Activated naive CD4-positive, alpha-beta T cell treated with anti-CD3 and anti-CD28 coated beads, Interleukin-2, amount 10 ng/mL, durations not matched to agents 7 days and 5 days (primary cell): ENCODE measurements around the gene HBD.
"Not testable (repeated sequence)": the region's sequence is repeated elsewhere in the genome, so short reads cannot be mapped to it uniquely, and the experiment has no call there.

ENCODE experiments used
- CTCF ChIA-PET: fragments of 350-600 bp; sonication (Branson Sonifier 250); formaldehyde crosslinking; loops from one replicate; lab custom pipeline; 2021; ENCODE audit warnings: antibody characterized with exemption; lab: Charles Lee
- DNase-seq: peaks from one replicate; pipeline ENCODE4 v3.0.0-alpha.2; 2020
- H3K27ac Mint-ChIP-seq: one replicate; pipeline ENCODE4 v1.8.0; 2021; ENCODE audit warnings: mild to moderate bottlenecking, moderate library complexity, mixed read lengths
- H3K27me3 Mint-ChIP-seq: one replicate; pipeline ENCODE4 v1.8.0; 2021; ENCODE audit warnings: mild to moderate bottlenecking, mixed read lengths
- H3K36me3 Mint-ChIP-seq: one replicate; pipeline ENCODE4 v1.8.0; 2021; ENCODE audit warnings: mixed read lengths
- H3K4me1 Mint-ChIP-seq: one replicate; pipeline ENCODE4 v1.8.0; 2021; ENCODE audit warnings: mixed read lengths
- H3K4me3 Mint-ChIP-seq: one replicate; pipeline ENCODE4 v1.8.0; 2021; ENCODE audit warnings: mild to moderate bottlenecking, moderate library complexity, mixed read lengths
- H3K9me3 Mint-ChIP-seq: one replicate; pipeline ENCODE4 v1.8.0; 2021; ENCODE audit warnings: mixed read lengths

HBD gene

GRCh38 chr11:5266609-5267008 is 32.3 kb upstream of the HBD start:
- no peak overlapping the region for H3K27ac Mint-ChIP-seq
- CTCF ChIA-PET = no interaction called here
- H3K4me3 Mint-ChIP-seq = no peak overlapping the region

DNA sequence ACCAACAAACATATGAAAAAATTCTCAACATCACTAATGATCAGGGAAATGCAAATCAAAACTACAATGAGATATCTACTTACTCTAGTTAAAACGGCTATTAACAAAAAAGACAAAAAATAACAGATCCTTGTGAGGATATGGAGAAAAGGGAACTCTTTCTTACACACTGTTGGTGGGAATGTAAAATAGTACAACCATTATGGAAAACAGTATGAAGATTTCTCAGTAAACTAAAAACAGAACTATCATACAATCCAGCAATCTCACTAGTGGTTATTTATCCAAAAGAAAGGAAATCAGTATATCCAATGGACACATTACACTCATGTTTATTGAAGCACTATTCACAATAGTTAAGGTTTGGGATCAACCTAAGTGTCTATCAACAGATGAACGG is 31.5 kb upstream of the HBD start:
- Mint-ChIP-seq H3K36me3 (no peaks in the 10 kb centered on the region), H3K27ac (no peak overlapping the region), H3K27me3 (no peaks in the 10 kb centered on the region), H3K4me3 (no peak overlapping the region), H3K9me3 (no peaks in the 10 kb centered on the region), H3K4me1 (no peaks in the 10 kb centered on the region)
- DNase-seq = no peak
- CTCF ChIA-PET = no interaction called here

More at GRCh38 chr11:5266609-5267008, 32.3 kb upstream of the HBD start:
- Mint-ChIP-seq H3K36me3 (no peaks in the 10 kb centered on the region), H3K27me3 (no peaks in the 10 kb centered on the region), H3K9me3 (no peaks in the 10 kb centered on the region), H3K4me1 (no peaks in the 10 kb centered on the region)
- no peak for DNase-seq

DNA sequence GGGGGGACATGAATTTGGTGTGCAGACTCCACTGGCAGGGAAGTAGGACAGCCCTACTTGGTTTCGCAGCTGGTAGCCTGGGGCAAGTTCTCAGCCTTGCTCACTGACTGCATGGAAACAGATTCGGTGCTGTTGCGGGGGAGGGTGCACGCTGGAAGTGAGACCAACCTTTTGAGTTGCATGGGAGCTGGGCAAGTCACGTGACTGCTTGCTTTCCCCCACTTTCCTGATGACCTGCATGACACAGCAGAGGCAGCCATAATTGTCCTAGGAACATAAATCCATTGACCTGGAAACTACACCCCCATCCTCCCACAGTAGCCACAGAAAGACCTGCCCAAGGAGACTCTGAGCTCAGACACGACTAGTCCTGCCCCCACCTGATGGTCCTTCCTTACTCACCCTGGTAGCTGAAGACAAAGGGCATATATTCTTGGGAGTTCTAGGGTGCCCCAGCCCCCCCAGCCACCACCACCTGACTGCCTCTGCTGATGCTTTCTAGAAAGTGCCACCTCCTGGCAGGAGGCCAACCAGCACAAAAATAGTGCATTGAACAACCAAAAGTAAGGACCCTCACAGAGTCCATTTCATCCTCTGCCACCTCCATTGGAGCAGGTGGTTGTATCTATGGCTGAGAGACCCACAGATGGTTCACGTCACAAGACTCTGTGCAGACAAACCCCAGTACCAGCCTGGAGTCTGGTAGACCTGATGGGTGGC is 24.4 kb upstream of the HBD start:
- Mint-ChIP-seq H3K27me3 (no peaks in the 10 kb centered on the region), H3K27ac (no peak overlapping the region), H3K9me3 (no peaks in the 10 kb centered on the region), H3K4me1 (no peaks in the 10 kb centered on the region), H3K36me3 (no peaks in the 10 kb centered on the region), H3K4me3 (no peak overlapping the region)
- DNase-seq = no peak
- CTCF ChIA-PET = no interaction called here

GRCh38 chr11:5257296-5257695 is 23.0 kb upstream of the HBD start:
- no peak for DNase-seq
- no peaks in the 10 kb centered on the region for H3K27me3 Mint-ChIP-seq
- CTCF ChIA-PET = no interaction called here
- no peaks in the 10 kb centered on the region for H3K4me1 Mint-ChIP-seq
- no peaks in the 10 kb centered on the region for H3K9me3 Mint-ChIP-seq
- no peak overlapping the region for H3K4me3 Mint-ChIP-seq
- H3K36me3 Mint-ChIP-seq = no peaks in the 10 kb centered on the region
- no peak overlapping the region for H3K27ac Mint-ChIP-seq

DNA sequence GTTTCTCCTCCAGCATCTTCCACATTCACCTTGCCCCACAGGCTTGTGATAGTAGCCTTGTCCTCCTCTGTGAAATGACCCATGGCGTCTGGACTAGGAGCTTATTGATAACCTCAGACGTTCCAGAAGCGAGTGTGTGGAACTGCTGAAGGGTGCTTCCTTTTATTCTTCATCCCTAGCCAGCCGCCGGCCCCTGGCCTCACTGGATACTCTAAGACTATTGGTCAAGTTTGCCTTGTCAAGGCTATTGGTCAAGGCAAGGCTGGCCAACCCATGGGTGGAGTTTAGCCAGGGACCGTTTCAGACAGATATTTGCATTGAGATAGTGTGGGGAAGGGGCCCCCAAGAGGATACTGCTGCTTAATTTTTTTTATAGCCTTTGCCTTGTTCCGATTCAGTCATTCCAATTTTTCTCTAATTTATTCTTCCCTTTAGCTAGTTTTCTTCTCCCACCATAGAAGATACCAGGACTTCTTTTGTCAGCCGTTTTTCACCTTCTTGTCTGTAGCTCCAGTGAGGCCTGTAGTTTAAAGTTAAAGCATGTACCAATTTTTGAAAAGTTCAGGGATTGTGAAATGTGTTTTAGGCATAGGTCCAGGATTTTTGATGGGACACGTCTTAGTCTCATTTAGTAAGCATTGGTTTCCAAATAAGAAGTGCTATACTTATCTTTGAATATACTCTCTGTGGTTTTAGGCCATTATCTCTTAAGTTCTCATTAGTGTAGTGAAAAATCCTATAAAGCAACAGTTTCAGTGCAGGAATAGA is 20.5 kb upstream of the HBD start, which contains the start of gene HBG2:
HBG2 (minus strand) TSS at position 136 of the 768 bp plus-strand sequence; CDS start at position 83, 53 bp downstream.
- DNase-seq, CTCF ChIA-PET, H3K9me3 Mint-ChIP-seq, H3K27ac Mint-ChIP-seq, H3K4me1 Mint-ChIP-seq, H3K27me3 Mint-ChIP-seq, H3K36me3 Mint-ChIP-seq, H3K4me3 Mint-ChIP-seq: not testable (repeated sequence)

GRCh38 chr11:5254023-5254422 is 19.7 kb upstream of the HBD start:
- H3K27me3 Mint-ChIP-seq, H3K36me3 Mint-ChIP-seq, DNase-seq, H3K4me1 Mint-ChIP-seq, CTCF ChIA-PET, H3K9me3 Mint-ChIP-seq, H3K4me3 Mint-ChIP-seq, H3K27ac Mint-ChIP-seq: not testable (repeated sequence)

DNA sequence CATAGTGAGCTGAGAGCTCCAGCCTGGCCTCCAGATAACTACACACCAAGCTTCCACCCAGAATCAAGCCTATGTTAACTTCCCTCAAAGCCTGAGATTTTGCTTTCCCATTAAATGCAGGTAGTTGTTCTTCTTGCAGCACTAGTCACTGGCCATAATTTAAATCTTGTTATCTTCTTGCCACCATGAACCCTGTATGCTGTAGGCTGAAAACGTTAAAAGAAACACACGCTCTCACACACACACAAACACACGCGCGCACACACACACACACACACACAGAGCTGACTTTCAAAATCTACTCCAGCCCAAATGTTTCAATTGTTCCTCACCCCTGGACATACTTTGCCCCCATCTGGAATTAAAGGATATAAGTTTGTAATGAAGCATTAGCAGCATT is 19.2 kb upstream of the HBD start:
- H3K27ac Mint-ChIP-seq, H3K4me3 Mint-ChIP-seq, H3K36me3 Mint-ChIP-seq, H3K4me1 Mint-ChIP-seq, H3K9me3 Mint-ChIP-seq, H3K27me3 Mint-ChIP-seq, DNase-seq, CTCF ChIA-PET: not testable (repeated sequence)

DNA sequence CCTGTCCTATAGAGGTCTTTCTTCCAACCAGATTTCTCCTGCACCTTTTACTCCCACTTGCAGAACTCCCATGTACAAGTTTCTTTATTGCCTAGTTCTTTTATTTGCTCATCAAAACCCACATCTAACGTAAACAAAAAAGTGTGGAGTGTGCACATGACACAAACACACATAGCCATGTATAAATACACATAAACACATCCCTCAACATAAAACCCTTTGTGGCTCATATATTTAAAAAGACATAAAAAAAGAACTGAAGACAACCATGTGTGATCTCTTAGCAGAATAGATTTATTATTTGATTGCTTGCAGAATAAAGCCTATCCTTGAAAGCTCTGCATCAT is 18.6 kb upstream of the HBD start:
- H3K9me3 Mint-ChIP-seq = no peaks in the 10 kb centered on the region
- H3K36me3 Mint-ChIP-seq = no peaks in the 10 kb centered on the region
- H3K4me3 Mint-ChIP-seq = no peak overlapping the region
- no peaks in the 10 kb centered on the region for H3K4me1 Mint-ChIP-seq
- DNase-seq = no peak
- no peak overlapping the region for H3K27ac Mint-ChIP-seq
- CTCF ChIA-PET = no interaction called here
- H3K27me3 Mint-ChIP-seq = no peaks in the 10 kb centered on the region

DNA sequence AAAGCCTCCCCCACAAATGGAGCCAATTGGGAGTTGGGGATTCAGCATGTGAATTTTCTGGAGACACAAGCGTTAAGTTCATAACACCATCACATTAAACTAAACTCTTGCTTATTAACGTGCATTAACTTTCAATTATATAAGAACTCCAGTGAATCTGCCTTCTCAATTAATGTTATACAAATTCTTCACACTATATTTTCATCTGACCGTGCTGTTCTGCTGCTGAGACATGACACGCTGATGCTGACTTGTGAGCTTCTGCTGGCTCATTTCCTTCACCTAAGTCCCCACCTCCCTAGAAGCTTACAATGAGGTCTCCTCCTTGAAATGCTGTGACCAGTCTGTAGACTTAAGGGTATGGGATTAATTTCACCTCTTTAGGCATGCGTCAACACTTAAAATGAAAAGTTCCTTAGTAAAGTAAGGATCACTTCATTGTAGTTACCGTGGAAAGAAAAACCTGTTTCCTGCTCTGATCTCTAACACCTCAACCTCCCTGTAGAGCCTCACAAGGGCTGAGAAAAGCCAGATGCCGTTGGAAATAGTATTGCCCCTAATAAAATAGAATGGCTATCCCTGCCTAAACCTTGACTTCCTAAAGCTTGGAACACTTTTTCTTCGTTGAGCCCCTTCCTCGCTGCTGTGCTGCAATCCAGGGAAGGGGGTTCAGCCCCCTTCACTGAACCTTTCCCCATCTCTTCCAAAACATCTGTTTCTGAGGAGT is 18.1 kb upstream of the HBD start:
- CTCF ChIA-PET = no interaction called here
- Mint-ChIP-seq H3K27me3 (no peaks in the 10 kb centered on the region), H3K4me1 (no peaks in the 10 kb centered on the region), H3K9me3 (no peaks in the 10 kb centered on the region), H3K4me3 (no peak overlapping the region), H3K27ac (no peak overlapping the region), H3K36me3 (no peaks in the 10 kb centered on the region)
- DNase-seq = no peak

DNA sequence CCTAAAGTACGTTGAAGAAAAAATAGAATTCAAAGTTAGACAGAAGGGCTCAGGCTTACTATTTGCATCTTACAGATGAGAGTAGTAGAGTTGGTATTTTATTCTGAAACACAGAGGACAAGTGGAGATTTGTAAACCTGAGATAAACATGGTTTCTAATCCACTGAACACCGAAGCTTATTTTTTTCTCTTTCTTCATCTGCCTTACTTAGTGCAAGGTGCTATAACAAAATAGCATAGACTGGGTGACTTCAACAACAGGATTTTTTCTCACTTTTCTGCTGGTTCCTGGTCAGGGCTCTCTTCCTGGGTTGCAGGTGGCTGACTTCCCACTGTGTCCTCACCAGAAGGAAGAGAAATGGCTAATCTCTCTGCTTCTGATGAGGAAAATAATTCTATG is 17.5 kb upstream of the HBD start:
- Mint-ChIP-seq H3K27ac (no peak overlapping the region), H3K27me3 (no peaks in the 10 kb centered on the region), H3K36me3 (no peaks in the 10 kb centered on the region), H3K4me3 (no peak overlapping the region), H3K4me1 (no peaks in the 10 kb centered on the region), H3K9me3 (no peaks in the 10 kb centered on the region)
- DNase-seq = no peak
- CTCF ChIA-PET = no interaction called here

GRCh38 chr11:5250543-5251204 is 16.4 kb upstream of the HBD start:
- H3K36me3 Mint-ChIP-seq = no peaks in the 10 kb centered on the region
- DNase-seq = no peak
- H3K4me3 Mint-ChIP-seq = no peak overlapping the region
- H3K9me3 Mint-ChIP-seq = no peaks in the 10 kb centered on the region
- H3K4me1 Mint-ChIP-seq = no peaks in the 10 kb centered on the region
- H3K27ac Mint-ChIP-seq = no peak overlapping the region
- no peaks in the 10 kb centered on the region for H3K27me3 Mint-ChIP-seq
- CTCF ChIA-PET = no interaction called here

DNA sequence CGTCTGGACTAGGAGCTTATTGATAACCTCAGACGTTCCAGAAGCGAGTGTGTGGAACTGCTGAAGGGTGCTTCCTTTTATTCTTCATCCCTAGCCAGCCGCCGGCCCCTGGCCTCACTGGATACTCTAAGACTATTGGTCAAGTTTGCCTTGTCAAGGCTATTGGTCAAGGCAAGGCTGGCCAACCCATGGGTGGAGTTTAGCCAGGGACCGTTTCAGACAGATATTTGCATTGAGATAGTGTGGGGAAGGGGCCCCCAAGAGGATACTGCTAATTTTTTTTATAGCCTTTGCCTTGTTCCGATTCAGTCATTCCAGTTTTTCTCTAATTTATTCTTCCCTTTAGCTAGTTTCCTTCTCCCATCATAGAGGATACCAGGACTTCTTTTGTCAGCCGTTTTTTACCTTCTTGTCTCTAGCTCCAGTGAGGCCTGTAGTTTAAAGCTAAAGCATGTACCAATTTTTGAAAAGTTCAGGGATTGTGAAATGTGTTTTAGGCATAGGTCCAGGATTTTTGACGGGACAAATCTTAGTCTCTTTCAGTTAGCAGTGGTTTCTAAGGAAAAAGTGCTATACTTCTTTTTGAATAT is 15.6 kb upstream of the HBD start, which contains the start of gene HBG1:
HBG1 (minus strand) TSS at position 51 of the 590 bp plus-strand sequence. CDS start 53 bp downstream, outside the sequence.
- H3K27ac Mint-ChIP-seq, H3K4me3 Mint-ChIP-seq, H3K4me1 Mint-ChIP-seq, H3K27me3 Mint-ChIP-seq, CTCF ChIA-PET, H3K36me3 Mint-ChIP-seq, DNase-seq, H3K9me3 Mint-ChIP-seq: not testable (repeated sequence)

GRCh38 chr11:5248498-5248897 is 14.2 kb upstream of the HBD start:
- H3K27ac Mint-ChIP-seq, H3K4me1 Mint-ChIP-seq, H3K36me3 Mint-ChIP-seq, H3K9me3 Mint-ChIP-seq, DNase-seq, H3K27me3 Mint-ChIP-seq, H3K4me3 Mint-ChIP-seq, CTCF ChIA-PET: not testable (repeated sequence)
